Stimulated activated CD4-positive, alpha-beta T cell treated with anti-CD3 and anti-CD28 coated beads, Interleukin-15, amount 100 ng/mL, for 1 hour (primary cell): ENCODE results near the gene ZNF615.
"Not testable (repeated sequence)": the region's sequence is repeated elsewhere in the genome, so short reads cannot be mapped to it uniquely, and the experiment has no call there.

Source experiments
- DNase-seq, 2 donors: peaks; one replicate each; pipeline ENCODE4 v3.0.0-alpha.2; 2020; ENCODE audit warnings: low read depth in 1 of 2, low spot score in 1 of 2

Gene ZNF615

DNA sequence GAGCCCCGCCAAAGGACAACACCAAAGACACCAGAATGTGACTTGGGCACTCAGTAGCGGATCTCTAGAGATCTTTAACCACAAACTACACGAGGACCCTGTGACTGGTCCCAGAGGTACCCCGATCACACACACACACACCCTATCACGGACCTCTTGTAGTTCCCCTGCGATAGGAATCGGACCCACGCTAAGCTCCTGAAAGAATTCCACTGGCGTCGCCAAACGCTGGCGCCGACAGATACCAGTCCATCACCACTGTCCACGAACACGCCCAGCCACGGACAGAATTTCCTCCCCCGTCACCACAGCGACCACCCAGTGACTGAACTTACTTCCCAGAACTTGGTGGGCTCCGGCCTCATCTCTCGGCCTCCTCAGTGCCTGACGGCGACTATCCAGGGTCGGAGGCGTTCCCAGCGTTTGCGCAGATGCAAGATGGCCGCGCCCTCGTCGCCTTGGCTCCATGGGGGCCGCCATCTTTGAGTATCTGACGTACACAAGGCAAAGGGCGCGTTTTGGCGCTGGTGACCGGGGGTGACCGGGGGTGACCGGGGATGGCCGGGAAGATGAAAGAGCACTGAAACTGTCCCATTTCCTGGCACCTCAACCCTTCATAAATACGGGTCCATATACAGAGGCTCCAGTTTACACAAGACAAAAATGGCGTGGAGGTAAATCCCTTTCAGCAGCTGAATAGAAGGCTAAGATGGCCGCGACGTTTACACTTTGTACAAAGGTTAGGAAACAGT lies at the start of gene ZNF615:
Gene ZNF615 (minus strand): TSS at position 406 of the 752 bp plus-strand sequence. CDS start 4,500 bp downstream, outside the sequence.
- peak; percentile 76 to 80 for DNase-seq

DNA sequence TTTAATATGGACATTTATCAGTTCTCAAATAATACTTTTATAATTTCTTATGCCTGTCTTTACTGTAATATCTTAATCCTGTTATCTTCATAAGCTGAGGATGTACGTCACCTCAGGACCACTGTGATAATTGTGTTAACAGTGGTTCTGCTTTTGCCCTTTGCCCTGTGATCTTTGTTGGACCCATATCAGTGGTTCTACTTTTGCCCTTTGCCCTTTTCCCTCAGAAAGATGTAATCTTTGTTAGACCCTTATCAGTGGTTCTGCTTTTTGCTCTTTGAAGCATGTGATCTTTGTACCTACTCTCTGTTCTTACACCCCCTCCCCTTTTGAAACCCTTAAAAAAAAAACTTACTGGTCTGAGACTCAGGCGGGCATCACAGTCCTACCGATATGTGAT lies 48.5 kb upstream of the ZNF615 start:
- not testable (repeated sequence) for DNase-seq

DNA sequence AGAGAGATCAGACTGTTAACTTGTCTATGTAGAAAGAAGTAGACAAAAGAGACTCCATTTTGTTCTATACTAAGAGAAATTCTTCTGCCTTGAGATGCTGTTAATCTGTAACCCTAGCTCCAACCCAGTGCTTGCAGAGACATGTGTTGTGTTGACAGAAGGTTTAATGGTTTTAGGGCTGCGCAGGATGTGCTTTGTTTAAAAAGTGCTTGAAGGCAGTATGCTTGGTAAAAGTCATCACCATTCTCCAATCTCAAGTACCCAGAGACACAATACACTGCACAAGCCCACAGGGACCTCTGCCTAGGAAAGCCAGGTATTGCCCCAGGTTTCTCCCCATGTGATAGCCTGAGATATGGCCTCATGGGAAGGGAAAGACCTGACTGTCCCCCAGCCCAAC lies 43.7 kb upstream of the ZNF615 start:
- not testable (repeated sequence) for DNase-seq

DNA sequence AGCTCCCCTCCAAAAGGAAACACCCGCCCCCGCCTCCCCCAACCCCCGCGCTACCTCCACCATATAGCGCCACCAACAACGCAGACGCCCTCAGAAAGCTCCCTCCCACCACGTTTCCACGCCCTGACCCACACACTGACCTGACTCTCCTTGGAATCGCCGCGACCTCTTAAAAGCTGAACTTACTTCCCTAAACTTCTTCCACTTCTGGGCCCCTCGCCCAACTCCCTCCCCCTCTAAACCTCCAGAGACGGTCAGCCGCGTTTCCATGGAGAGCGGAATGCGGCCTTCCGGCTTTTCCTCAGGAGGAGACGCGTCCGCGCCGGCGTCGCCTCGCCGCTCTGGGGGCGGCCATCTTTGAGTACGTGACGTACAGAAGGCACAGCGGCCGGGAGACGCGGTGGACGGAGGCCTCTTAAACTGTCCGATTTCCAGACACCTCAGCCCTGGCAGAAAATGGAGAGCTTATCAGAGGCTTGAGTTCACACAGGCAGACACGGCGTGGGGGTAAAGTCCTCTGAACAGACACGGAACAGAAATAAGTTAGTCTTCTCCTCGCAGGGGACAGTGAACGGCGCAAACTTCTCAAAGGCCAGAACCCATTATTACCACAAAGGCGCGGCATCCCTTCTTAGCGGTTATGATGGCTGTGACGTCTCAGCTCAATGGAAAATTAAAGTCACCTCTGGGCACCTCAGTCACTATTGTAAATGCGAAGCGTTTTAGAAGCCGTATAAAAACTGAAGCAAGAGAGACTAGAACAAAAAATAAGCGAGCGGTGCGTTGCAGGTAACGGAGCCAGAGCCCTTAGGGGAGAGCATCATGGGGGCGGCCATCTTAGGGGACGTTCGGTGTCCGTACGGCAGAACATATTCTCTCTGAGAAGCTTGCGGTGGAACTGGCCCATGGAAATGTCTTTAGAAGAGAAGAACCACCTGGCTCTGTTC lies 40.8 kb upstream of the ZNF615 start, which contains the start of gene ZNF432:
Gene ZNF432 (minus strand): TSS at position 284 of the 947 bp plus-strand sequence. CDS start 1,970 bp downstream, outside the sequence.
- peak; percentile 63 to 75 for DNase-seq

DNA sequence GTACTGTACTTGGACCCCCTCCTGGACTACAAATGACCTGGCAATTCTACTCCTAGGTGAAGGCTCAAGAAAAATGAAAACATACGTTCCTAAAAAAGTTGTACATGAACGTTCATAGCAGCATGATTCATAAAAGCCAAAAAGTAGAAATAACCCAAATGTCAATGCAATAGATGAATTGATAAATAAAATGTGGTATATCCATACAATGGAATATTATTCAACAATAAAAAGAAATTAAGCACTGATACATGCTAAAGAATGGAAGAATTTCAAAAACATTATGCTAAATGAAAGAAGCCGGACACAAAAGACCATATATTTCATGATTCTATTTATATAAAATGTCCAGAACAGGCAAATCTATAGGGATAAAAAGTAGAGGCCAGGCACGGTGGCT lies 31.2 kb upstream of the ZNF615 start:
- DNase-seq: no peak

DNA sequence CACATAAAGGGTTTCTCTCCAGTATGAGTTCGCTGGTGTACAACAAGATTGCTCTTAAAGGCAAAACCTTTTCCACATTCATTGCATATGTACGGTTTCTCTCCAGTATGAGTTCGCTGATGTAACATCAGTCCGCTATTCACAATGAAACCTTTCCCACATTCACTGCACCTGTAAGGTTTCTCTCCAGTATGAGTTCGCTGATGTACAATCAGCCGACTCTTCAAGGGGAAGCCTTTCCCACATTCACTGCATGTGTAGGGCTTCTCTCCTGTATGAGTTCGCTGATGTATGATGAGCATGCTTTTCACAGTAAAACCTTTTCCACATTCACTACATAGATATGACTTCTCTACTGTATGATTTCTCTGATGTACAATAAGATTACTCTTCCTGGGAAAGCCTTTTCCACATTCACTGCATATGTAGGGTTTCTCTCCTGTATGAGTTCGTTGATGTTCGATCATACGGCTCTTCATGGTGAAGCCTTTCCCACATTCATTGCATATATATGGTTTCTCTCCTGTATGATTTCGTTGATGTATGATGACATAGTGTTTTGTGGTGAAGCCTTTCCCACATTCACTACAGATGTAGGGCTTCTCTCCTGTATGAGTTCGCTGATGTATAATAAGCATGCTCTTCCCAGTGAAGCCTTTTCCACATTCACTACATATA lies 26.2 kb upstream of the ZNF615 start:
- no peak for DNase-seq

DNA sequence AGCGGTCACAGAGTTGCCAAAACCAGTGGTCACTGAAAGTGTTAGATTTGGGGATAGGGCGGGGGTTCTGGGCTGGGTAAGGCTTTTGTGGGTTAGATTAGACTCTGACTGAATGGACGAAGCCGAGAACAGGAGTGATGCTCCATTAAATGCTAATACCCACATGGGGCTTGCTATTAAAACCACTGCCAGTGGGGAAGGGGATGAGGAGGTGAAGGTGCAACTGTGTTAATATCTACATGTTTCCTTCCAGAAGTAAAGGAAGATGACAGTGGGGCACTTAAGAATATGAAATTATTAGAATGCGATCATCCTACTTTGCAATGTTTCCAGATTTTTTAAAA lies 20.7 kb upstream of the ZNF615 start:
- DNase-seq: no peak

DNA sequence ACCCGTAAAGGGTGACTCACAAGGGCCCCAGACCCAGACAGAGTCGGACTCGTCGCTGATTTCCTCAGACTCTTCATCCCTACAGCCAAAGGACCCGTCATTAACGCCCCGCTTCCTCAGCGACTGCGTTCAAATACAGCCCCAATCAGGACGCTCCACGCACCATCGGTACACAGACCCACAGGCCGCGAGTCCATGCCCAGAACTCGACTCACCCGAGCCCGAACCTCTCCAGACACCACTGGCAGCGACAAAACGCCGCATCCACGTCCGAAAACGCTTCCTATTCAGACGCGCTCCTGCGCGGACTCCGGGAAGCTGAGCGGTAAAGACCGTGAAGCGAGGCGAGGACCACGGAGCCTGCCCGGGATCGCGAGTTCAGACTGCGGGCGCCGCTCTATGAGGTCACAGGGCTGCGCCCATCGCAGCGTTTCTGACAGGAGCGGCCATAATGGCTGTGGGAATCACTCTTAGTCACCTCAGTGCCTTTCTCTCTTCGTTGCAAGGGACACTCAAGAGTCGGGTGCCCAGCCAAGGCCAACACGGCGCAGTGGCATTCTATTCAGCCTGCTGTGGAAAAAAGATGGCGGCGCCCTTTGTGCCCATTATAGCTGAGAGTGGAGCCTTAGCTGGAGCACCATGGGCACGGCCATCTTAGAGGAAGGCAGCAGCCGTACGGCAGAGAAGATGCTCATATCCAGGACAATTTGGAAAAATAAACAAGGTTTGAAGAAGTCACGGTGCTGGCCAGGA lies 20.2 kb upstream of the ZNF615 start, which contains the start of gene ZNF614:
Gene ZNF614 (minus strand): TSS at position 353 of the 753 bp plus-strand sequence. CDS start 2,634 bp downstream, outside the sequence.
- peak; percentile 64 to 75 for DNase-seq

DNA sequence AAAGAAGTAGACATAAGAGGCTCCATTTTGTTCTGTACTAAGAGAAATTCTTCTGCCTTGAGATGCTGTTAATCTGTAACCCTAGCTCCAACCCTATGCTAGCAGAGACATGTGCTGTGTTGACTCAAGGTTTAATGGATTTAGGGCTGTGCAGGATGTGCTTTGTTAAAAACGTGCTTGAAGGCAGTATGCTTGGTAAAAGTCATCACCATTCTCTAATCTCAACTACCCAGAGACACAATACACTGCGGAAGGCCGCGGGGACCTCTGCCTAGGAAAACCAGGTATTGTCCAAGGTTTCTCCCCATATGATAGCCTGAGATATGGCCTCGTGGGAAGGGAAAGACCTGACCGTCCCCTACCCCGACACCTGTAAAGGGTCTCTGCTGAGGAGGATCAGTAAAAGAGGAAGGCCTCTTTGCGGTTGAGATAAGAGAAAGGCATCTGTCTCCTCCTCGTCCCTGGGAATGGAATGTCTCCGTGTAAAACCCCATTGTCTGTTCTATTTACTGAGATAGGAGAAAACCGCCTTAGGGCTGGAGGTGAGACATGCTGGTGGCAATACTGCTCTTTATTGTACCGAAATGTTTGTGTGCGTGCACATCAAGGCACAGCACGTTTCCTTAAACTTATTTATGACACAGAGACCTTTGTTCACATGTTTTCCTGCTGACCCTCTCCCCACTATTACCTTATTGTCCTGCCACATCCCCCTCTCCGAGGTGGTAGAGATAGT lies 18.4 kb upstream of the ZNF615 start:
- DNase-seq: not testable (repeated sequence)

DNA sequence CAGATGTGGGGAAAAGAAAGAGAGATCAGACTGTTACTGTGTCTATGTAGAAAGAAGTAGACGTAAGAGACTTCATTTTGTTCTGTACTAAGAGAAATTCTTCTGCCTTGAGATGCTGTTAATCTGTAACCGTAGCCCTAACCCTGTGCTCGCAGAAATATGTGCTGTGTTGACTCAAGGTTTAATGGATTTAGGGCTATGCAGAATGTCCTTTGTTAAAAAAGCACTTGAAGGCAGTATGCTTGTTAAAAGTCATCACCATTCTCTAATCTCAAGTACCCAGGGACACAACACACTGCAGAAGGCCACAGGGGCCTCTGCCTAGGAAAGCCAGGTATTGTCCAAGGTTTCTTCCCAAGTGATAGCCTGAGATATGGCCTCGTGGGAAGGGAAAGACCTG lies 16.5 kb upstream of the ZNF615 start:
- DNase-seq: not testable (repeated sequence)

DNA sequence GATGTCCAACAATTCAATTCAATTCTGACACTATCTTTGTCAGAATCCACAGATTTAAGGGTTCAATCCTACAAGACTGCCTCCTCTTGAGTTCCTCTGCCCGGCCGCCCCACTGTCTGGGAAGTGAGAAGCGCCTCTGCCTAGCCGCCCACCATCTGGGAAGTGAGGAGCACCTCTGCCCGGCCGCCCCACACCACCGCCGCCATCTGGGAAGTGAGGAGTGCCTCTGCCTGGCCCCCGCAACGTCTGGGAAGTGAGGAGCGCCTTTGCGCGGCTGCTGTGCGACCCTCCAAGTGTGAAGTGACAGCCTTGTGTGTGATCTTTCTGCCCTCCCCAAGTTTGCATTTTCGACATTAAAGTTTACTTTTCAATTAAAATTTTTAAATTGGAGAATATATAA lies 14.2 kb upstream of the ZNF615 start:
- no peak for DNase-seq

DNA sequence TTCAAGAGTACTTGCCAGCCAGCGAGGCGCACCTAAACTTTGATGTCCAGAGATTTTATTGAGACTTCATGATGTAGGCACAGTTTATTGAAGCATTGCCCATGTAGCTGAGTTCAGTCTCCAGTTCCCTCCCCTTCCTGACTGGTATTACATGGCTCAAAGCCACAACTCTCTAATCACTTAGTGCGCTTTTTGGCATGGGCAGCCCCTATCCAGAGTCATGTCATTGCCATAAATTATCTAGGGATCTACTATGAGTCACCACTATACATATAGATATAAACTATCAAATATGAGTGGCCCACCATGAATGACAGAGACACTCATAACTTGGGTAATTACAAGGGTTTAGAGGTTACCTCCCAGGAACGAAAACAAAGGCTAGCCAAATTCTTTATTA lies 12.5 kb upstream of the ZNF615 start:
- DNase-seq: no peak

DNA sequence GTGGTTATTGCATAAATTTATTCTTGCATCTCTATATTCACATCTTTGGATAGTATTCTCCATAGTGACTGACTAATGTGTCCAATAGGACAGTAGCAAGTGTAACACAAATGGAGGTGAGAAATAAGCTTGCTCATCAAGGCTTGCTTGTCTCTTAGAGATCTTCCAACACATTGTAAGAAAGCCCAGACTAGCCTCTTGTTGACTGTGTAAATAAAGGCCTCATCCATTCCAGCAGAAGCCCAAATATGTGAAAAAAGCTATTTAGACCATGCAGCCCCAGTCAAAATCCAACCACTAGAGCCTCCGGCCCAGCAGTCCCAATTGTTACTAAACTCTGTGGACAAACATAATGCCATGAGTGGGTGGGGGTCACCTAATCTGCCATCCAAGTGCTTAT lies 2.7 kb upstream of the ZNF615 start:
- no peak for DNase-seq

DNA sequence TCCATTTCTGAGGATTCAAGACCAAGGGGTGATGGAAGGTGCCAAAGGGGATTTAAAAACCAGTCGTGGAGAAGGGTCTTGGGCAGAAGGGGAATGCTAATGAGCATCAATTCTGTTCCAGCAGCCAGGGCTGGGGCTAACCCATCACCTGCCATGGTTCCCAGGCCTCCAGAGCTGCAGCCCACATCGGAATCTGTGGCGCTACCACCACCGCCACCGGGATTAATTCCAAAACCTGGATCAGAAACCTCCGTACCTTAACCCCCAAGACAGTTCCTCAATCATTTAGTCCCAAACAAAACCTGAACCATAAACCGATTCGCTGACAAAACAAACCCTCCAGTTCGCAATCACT lies 583 bp downstream of the ZNF615 start:
- no peak for DNase-seq

DNA sequence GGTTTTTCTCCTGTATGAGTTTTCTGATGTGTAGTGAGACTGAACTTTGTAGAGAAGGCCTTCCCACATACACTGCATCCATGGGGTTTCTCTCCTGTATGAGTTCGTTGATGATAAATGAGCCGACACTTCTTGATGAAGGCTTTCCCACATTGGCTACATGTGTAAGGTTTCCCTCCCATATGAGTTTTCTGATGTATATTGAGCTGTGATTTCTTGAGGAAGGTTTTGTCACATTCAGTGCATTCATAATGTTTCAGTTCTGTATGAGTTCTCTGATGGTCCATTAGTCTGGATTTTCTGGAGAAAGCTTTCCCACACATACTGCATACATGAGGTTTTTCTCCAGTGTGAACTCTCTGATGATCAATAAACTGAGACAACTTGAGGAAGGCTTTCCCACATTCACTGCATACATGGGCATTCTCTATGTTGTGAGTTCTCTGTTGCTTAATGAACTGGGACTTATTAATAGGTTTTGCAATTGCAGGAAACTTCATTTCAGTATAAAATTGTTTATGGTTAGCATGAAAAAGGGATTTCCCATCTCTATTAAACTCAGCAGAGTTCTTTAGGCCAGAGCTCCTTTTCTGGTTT lies 13.9 kb downstream of the ZNF615 start:
- no peak for DNase-seq

DNA sequence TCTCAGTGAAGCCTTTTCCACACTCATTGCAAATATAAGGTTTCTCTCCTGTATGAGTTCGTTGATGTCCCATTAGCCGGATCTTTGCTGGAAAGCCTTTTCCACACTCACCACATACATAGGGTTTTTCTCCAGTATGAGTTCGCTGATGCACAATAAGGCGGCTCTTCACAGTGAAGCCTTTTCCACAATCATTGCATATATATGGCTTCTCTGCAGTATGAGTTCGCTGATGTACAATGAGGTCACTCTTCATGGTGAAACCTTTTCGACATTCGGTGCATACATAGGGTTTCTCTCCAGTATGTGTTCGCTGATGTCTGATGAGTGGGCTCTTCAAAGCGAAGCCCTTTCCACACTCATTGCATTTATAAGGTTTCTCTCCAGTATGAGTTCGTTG lies 14.6 kb downstream of the ZNF615 start:
- no peak for DNase-seq

DNA sequence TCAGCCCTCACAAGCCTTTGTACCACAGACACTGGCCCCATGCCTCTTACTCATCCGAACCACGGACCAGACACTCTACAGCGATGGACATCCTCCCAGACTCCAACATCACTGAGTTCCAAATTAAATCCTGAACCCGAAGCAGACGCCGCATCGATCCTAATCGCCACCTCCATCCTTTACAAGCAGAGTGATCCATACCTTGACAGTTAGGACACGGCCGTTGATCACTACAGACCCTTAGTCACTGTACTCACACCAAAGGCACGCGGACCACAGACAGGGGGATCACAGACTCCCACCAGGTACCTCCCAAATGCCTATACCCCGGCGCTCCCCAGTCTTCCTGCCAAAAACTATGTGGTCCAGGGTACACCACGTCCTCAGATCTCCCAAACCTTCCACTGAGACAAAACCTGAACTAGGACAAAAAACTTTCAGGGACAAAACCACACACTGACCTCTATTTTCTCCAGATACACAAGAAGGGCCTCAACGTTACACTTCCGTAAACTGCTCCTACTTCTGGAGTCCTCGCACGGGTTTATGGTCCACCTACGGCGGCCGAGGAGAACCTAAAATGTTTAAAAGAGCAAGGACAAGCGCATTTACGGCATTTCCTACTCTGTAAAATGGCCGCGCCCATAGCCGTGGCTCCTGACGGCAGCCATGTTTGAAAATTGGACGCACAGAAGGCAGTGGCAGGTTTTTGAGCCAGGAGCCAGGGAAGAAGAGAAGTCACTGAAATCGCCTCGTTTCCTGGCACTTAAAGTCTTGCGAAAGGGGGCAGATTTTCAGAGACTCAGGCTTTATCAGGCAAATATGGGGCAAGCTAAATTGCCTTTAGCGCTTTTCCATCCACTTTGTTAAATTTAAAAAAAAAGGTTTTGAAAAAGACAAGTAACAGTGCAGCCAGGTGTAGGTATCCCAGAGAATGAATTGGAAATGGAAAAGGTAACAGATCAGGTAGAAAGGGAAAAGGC lies 21.4 kb downstream of the ZNF615 start, which contains the start of gene ZNF350:
Gene ZNF350 (minus strand): TSS at position 532 of the 983 bp plus-strand sequence. CDS start 12,480 bp downstream, outside the sequence.
- peak; percentile 68 for DNase-seq

DNA sequence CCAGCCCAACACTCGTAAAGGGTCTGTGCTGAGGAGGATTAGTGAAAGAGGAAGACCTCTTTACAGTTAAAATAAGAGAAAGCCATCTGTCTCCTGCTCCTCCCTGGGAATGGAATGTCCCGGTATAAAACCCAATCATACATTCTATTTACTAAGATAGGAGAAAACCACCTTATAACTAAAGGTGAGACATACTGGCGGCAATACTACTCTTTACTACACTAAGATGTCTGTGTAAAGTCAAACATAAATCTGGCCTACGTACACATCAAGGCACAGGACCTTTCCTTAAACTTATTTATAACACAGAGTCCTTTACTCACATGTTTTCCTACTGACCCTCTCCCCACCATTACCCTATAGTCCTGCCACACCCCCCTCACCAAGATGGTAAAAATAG lies 24.6 kb downstream of the ZNF615 start:
- no peak for DNase-seq
